ENCODE results near the gene SERPINE1. TPM values are rescaled to one million over a fixed set of nuclear protein-coding genes. Genes with fewer than 3 reads are reported as not detected.
A peak's percentile ranks its signal among the peaks of the same experiment; 100 is the strongest.

SERPINE1 gene
- total and polyA plus RNA-seq, 2 of the 13 experiments (the other 11 are each of a cell fraction or from before 2014, with no cell fraction given), result 21.2 to 1,576 TPM

GRCh38 chr7:101104193-101104713, 22.7 kb upstream of the SERPINE1 start (continued):
- TF ChIP-seq MXD1 (CRISPR knock-in tag; IDR thresholded peaks at IDR 0.05), result no peak
- TF ChIP-seq ZNF574 (CRISPR knock-in tag; IDR thresholded peaks at IDR 0.05), result no peak
- no peak for TF ChIP-seq ZNF33B (CRISPR knock-in tag; IDR thresholded peaks at IDR 0.05)
- TF ChIP-seq E2F2 (CRISPR knock-in tag; IDR thresholded peaks at IDR 0.05; ENCODE audit: borderline replicate concordance), result no peak
- peak; percentile 28; the same call in 1 of the 2 replicates for TF ChIP-seq NR2F6 (IDR thresholded peaks at IDR 0.05)
- TF ChIP-seq NR2F6 (CRISPR knock-in tag; IDR thresholded peaks at IDR 0.05), result peak; percentile 65; the same call in 1 of the 2 replicates
- no peak for TF ChIP-seq SNAPC2 (CRISPR knock-in tag; IDR thresholded peaks at IDR 0.05)
- no peak for TF ChIP-seq ZNF441 (CRISPR knock-in tag; IDR thresholded peaks at IDR 0.05; ENCODE audit: borderline replicate concordance)
- TF ChIP-seq FOXK1 (CRISPR knock-in tag; IDR thresholded peaks at IDR 0.05; ENCODE audit: borderline replicate concordance, low read depth), result peak; percentile 32; the same call in 1 of the 2 replicates
- TF ChIP-seq ZNF784 (CRISPR knock-in tag; IDR thresholded peaks at IDR 0.05; ENCODE audit: borderline replicate concordance), result 0 out of 2 replicates have a peak, but pooled peaks have one; percentile 70
- no peak for TF ChIP-seq BORCS8-MEF2B (CRISPR knock-in tag; IDR thresholded peaks at IDR 0.05)
- TF ChIP-seq ATF7 (IDR thresholded peaks at IDR 0.05), result no peak
- no peak for TF ChIP-seq ATF7 (CRISPR knock-in tag; IDR thresholded peaks at IDR 0.05)
- peak; percentile 55; the same call in 1 of the 2 replicates for TF ChIP-seq ETV5 (CRISPR knock-in tag; IDR thresholded peaks at IDR 0.05; ENCODE audit: borderline replicate concordance)
- TF ChIP-seq ZC3H4 (CRISPR knock-in tag; IDR thresholded peaks at IDR 0.05; ENCODE audit: borderline replicate concordance), result no peak
- TF ChIP-seq ELF4 (CRISPR knock-in tag; IDR thresholded peaks at IDR 0.05; ENCODE audit: borderline replicate concordance), result no peak
- peak; percentile 31; the same call in 1 of the 2 replicates for TF ChIP-seq KDM2A (CRISPR knock-in tag; IDR thresholded peaks at IDR 0.05; ENCODE audit: borderline replicate concordance, low read depth)
- no peak for TF ChIP-seq MTA3 (CRISPR knock-in tag; IDR thresholded peaks at IDR 0.05)
- TF ChIP-seq SSRP1 (CRISPR knock-in tag; IDR thresholded peaks at IDR 0.05), result no peak
- no peak for TF ChIP-seq SP140L (CRISPR knock-in tag; IDR thresholded peaks at IDR 0.05; ENCODE audit: borderline replicate concordance)
- no peak for TF ChIP-seq TEAD2 (CRISPR knock-in tag; IDR thresholded peaks at IDR 0.05)
- no peak for TF ChIP-seq ZNF251 (CRISPR knock-in tag; IDR thresholded peaks at IDR 0.05)
- no peak for TF ChIP-seq NCOR1 (IDR thresholded peaks at IDR 0.05; ENCODE audit: borderline replicate concordance, low read length)
- TF ChIP-seq CHD4 (IDR thresholded peaks at IDR 0.05; ENCODE audit: borderline replicate concordance, low read length), result no peak
- TF ChIP-seq ZNF124 (CRISPR knock-in tag; IDR thresholded peaks at IDR 0.05), result no peak
- TF ChIP-seq HHEX (CRISPR knock-in tag; IDR thresholded peaks at IDR 0.05), result no peak
- peak; percentile 57; the same call in 1 of the 2 replicates for TF ChIP-seq DMAP1 (CRISPR knock-in tag; IDR thresholded peaks at IDR 0.05)
- no peak for TF ChIP-seq ZNF350 (CRISPR knock-in tag; IDR thresholded peaks at IDR 0.05; ENCODE audit: borderline replicate concordance, low read depth)
- TF ChIP-seq ASH2L (IDR thresholded peaks at IDR 0.05; ENCODE audit: insufficient read length, low read depth, low read length), result no peak

Measured in HepG2 (cell line).